ENCODE data around the gene SMIM14.

SMIM14 gene

DNA sequence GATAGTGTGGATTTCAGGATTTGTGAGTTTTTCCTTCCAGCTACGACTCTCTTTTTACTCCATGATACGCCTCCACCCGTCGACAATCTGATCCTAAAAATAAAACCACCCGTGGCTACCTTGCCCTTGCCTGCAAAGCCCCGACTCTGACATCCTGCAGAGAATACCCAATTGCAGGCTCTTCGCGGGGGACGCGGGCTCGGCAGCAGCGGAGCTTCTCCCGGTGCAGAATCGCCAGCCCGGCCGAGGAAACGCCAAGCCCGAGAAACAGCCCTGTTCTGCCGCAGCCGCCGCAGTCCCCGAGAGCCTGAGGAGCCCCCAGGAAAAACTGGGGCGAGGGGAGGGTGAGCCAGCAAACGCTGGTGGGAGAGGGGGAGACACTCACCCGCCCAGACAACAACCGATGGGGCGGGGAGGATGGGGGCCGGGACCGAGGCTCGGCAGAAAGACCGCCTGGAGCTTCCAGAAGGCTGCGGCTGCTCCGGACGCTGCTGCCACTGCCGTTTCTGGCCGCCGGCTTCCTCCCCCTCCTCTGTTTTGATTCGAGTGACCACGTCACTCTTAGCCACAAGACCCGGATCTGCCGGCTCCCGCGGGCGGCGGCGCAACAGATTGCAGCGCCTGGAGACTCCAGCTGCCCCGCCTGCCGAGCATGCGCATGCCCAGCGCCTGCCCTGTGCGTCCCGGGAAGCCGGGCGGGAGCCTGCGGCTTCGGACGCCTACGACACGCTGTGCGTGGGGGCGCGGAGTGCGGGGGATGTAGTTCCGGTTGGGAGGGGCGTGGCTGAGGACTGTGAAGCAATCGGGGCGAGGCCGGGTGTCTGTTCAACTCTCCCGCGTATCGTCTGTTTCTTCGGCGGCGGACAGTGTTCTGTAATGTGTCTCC lies at the start of gene SMIM14:
Gene SMIM14, minus strand, starts transcription at position 512 of the 886 bp plus-strand sequence. CDS start 33,720 bp downstream, outside the sequence.
- peak; percentile 74 for TF ChIP-seq ZBTB7A (IDR thresholded peaks at IDR 0.05; ENCODE audit: low read depth)
- TF ChIP-seq EGR1 (IDR thresholded peaks at IDR 0.05) = peak; percentile 99
- TF ChIP-seq TEAD4 (IDR thresholded peaks at IDR 0.05) = peak; percentile 45; the same call in 1 of the 2 replicates
- TF ChIP-seq RAD21 (IDR thresholded peaks at IDR 0.05; ENCODE audit: low read depth) = peak; percentile 1; the same call in 1 of the 2 replicates
- TF ChIP-seq EP300 (IDR thresholded peaks at IDR 0.05; ENCODE audit: borderline replicate concordance) = peak; percentile 53; the same call in 1 of the 2 replicates
- TF ChIP-seq, protein P1, sequence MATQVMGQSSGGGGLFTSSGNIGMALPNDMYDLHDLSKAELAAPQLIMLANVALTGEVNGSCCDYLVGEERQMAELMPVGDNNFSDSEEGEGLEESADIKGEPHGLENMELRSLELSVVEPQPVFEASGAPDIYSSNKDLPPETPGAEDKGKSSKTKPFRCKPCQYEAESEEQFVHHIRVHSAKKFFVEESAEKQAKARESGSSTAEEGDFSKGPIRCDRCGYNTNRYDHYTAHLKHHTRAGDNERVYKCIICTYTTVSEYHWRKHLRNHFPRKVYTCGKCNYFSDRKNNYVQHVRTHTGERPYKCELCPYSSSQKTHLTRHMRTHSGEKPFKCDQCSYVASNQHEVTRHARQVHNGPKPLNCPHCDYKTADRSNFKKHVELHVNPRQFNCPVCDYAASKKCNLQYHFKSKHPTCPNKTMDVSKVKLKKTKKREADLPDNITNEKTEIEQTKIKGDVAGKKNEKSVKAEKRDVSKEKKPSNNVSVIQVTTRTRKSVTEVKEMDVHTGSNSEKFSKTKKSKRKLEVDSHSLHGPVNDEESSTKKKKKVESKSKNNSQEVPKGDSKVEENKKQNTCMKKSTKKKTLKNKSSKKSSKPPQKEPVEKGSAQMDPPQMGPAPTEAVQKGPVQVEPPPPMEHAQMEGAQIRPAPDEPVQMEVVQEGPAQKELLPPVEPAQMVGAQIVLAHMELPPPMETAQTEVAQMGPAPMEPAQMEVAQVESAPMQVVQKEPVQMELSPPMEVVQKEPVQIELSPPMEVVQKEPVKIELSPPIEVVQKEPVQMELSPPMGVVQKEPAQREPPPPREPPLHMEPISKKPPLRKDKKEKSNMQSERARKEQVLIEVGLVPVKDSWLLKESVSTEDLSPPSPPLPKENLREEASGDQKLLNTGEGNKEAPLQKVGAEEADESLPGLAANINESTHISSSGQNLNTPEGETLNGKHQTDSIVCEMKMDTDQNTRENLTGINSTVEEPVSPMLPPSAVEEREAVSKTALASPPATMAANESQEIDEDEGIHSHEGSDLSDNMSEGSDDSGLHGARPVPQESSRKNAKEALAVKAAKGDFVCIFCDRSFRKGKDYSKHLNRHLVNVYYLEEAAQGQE (IDR thresholded peaks at IDR 0.05; ENCODE audit: low read depth) = no peak
- TF ChIP-seq TCF12 (IDR thresholded peaks at IDR 0.05; ENCODE audit: low read depth) = peak; percentile 75; the same call in 1 of the 2 replicates
- TF ChIP-seq CREB1 (IDR thresholded peaks at IDR 0.05; ENCODE audit: low read depth) = peak; percentile 67
- TF ChIP-seq TAF1 (IDR thresholded peaks at IDR 0.05; ENCODE audit: low read depth) = peak; percentile 52
- TF ChIP-seq FOXM1 (IDR thresholded peaks at IDR 0.05; ENCODE audit: borderline replicate concordance, low read depth) = peak; percentile 53; the same call in 1 of the 2 replicates
- TF ChIP-seq CEBPB (IDR thresholded peaks at IDR 0.05) = peak; percentile 96
- TF ChIP-seq, protein P2, sequence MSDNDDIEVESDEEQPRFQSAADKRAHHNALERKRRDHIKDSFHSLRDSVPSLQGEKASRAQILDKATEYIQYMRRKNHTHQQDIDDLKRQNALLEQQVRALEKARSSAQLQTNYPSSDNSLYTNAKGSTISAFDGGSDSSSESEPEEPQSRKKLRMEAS (IDR thresholded peaks at IDR 0.05) = peak; percentile 93
- 0 out of 2 replicates have a peak, but pooled peaks have one; percentile 47 for TF ChIP-seq YY1 (IDR thresholded peaks at IDR 0.05; ENCODE audit: low read depth)
- TF ChIP-seq, protein P3, sequence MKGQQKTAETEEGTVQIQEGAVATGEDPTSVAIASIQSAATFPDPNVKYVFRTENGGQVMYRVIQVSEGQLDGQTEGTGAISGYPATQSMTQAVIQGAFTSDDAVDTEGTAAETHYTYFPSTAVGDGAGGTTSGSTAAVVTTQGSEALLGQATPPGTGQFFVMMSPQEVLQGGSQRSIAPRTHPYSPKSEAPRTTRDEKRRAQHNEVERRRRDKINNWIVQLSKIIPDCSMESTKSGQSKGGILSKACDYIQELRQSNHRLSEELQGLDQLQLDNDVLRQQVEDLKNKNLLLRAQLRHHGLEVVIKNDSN (IDR thresholded peaks at IDR 0.05) = no peak
- peak; percentile 24; the same call in 1 of the 2 replicates for TF ChIP-seq NFIC (IDR thresholded peaks at IDR 0.05)

DNA sequence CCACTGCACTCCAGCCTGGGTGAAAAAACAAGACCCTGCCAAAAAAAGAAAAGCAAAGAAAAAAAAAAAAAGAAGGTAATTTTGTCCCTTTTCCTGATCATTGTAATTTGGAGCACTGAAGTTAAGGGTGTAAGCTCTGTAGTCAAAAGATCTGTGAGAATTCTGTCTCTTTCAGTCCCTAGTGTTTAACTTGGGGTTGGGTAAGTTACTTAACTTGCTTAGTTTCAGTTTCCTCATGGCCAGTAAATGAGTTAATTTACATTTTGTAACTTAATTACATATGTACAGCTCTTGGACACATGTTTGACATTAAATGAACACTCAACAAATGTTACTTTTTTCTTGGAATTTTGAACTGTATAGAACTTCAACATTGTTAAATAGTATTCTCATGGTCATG lies 48.3 kb upstream of the SMIM14 start:
- TF ChIP-seq TEAD4 (IDR thresholded peaks at IDR 0.05) = no peak
- TF ChIP-seq YY1 (IDR thresholded peaks at IDR 0.05; ENCODE audit: low read depth) = no peak
- TF ChIP-seq TCF12 (IDR thresholded peaks at IDR 0.05; ENCODE audit: low read depth) = no peak
- TF ChIP-seq TAF1 (IDR thresholded peaks at IDR 0.05; ENCODE audit: low read depth) = no peak
- no peak for TF ChIP-seq CEBPB (IDR thresholded peaks at IDR 0.05)
- TF ChIP-seq EGR1 (IDR thresholded peaks at IDR 0.05) = no peak
- no peak for TF ChIP-seq RAD21 (IDR thresholded peaks at IDR 0.05; ENCODE audit: low read depth)
- no peak for TF ChIP-seq CREB1 (IDR thresholded peaks at IDR 0.05; ENCODE audit: low read depth)
- TF ChIP-seq, protein P1 (IDR thresholded peaks at IDR 0.05; ENCODE audit: low read depth) = no peak
- TF ChIP-seq, protein P2 (IDR thresholded peaks at IDR 0.05) = no peak
- no peak for TF ChIP-seq EP300 (IDR thresholded peaks at IDR 0.05; ENCODE audit: borderline replicate concordance)
- no peak for TF ChIP-seq NFIC (IDR thresholded peaks at IDR 0.05)
- no peak for TF ChIP-seq FOXM1 (IDR thresholded peaks at IDR 0.05; ENCODE audit: borderline replicate concordance, low read depth)
- no peak for TF ChIP-seq ZBTB7A (IDR thresholded peaks at IDR 0.05; ENCODE audit: low read depth)
- TF ChIP-seq, protein P3 (IDR thresholded peaks at IDR 0.05) = no peak

DNA sequence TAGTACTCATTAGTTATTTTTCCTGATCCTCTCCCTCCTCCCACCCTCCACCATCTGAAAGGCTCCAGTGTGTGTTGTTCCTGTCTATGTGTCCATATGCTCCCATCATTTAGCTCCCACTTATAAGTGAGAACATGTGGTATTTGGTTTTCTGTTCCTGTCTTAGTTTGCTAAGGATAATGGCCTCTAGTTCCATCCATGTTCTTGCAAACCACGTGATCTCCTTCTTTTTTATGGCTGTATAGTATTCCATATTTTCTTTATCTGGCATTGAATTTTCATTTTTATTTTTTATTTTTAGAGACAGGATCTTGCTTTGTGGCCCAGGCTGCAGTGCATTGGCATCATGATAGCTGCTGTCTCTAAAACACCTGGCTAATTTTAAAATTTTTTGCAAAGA lies 47.3 kb upstream of the SMIM14 start:
- no peak for TF ChIP-seq EP300 (IDR thresholded peaks at IDR 0.05; ENCODE audit: borderline replicate concordance)

DNA sequence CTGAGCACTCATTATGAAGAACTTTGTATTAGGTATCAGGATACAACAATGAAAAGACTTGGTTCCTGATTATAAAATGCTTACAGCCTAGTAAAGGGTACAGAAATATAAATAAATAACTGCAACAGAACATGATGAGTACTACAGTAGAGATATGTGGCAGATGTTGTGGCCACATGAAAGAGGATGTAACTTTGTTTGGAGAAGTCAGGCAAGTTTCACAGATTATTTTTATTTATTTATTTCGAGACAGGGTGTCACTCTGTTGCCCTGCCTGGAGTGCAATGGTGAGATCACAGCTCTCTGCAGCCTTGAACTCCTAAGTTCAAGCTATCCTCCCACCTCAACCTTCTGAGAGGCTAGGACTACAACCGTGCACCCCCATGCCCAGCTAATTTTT lies 43.5 kb upstream of the SMIM14 start:
- TF ChIP-seq ZBTB7A (IDR thresholded peaks at IDR 0.05; ENCODE audit: low read depth) (no peak), TEAD4 (IDR thresholded peaks at IDR 0.05) (no peak), CREB1 (IDR thresholded peaks at IDR 0.05; ENCODE audit: low read depth) (no peak), RAD21 (IDR thresholded peaks at IDR 0.05; ENCODE audit: low read depth) (no peak), FOXM1 (IDR thresholded peaks at IDR 0.05; ENCODE audit: borderline replicate concordance, low read depth) (no peak), YY1 (IDR thresholded peaks at IDR 0.05; ENCODE audit: low read depth) (no peak), EGR1 (IDR thresholded peaks at IDR 0.05) (no peak), TAF1 (IDR thresholded peaks at IDR 0.05; ENCODE audit: low read depth) (no peak), TCF12 (IDR thresholded peaks at IDR 0.05; ENCODE audit: low read depth) (no peak), CEBPB (IDR thresholded peaks at IDR 0.05) (no peak), NFIC (IDR thresholded peaks at IDR 0.05) (no peak), EP300 (IDR thresholded peaks at IDR 0.05; ENCODE audit: borderline replicate concordance) (no peak)
- TF ChIP-seq, protein P3 (IDR thresholded peaks at IDR 0.05) = no peak
- TF ChIP-seq, protein P1 (IDR thresholded peaks at IDR 0.05; ENCODE audit: low read depth) = no peak
- TF ChIP-seq, protein P2 (IDR thresholded peaks at IDR 0.05) = no peak
